ENCODE data around the gene CNTLN. TPM values are rescaled to one million over a fixed set of nuclear protein-coding genes. Genes with fewer than 3 reads are reported as not detected.

The CNTLN gene
- total RNA-seq, 1 donor from 2014 or later, result 7.4 TPM

- Mint-ChIP-seq H3K4me3 (ENCODE audit: unreplicated experiment) (no peak overlapping the region), H3K27me3 (ENCODE audit: unreplicated experiment) (peaks cover 2% of the 10 kb centered on the region), H3K4me1 (ENCODE audit: unreplicated experiment) (peaks cover 6% of the 10 kb centered on the region), H3K27ac (ENCODE audit: unreplicated experiment) (no peak overlapping the region), H3K36me3 (ENCODE audit: low read depth, unreplicated experiment) (no peaks in the 10 kb centered on the region), H3K9me3 (ENCODE audit: unreplicated experiment) (no peaks in the 10 kb centered on the region)
- no peak for TF ChIP-seq CTCF (IDR thresholded peaks at IDR 0.05; ENCODE audit: unreplicated experiment)
- no peak for DNase-seq (ENCODE audit: low spot score)
These were observed 185.0 kb downstream of the CNTLN start for GRCh38 chr9:17319864-17320263.

GRCh38 chr9:17322882-17323864 lies 188.3 kb downstream of the CNTLN start:
- H3K36me3 Mint-ChIP-seq (ENCODE audit: low read depth, unreplicated experiment), result no peaks in the 10 kb centered on the region
- H3K4me3 Mint-ChIP-seq (ENCODE audit: unreplicated experiment), result no peak overlapping the region
- H3K27me3 Mint-ChIP-seq (ENCODE audit: unreplicated experiment), result peaks cover 2% of the 10 kb centered on the region
- H3K4me1 Mint-ChIP-seq (ENCODE audit: unreplicated experiment), result peaks cover 6% of the 10 kb centered on the region
- no peak for TF ChIP-seq CTCF (IDR thresholded peaks at IDR 0.05; ENCODE audit: unreplicated experiment)
- H3K27ac Mint-ChIP-seq (ENCODE audit: unreplicated experiment), result no peak overlapping the region
- no peak for DNase-seq (ENCODE audit: low spot score)
- H3K9me3 Mint-ChIP-seq (ENCODE audit: unreplicated experiment), result no peaks in the 10 kb centered on the region

GRCh38 chr9:17328331-17328730 lies 193.5 kb downstream of the CNTLN start:
- no peaks in the 10 kb centered on the region for H3K36me3 Mint-ChIP-seq (ENCODE audit: low read depth, unreplicated experiment)
- H3K9me3 Mint-ChIP-seq (ENCODE audit: unreplicated experiment), result no peaks in the 10 kb centered on the region
- H3K4me3 Mint-ChIP-seq (ENCODE audit: unreplicated experiment), result no peak overlapping the region
- TF ChIP-seq CTCF (IDR thresholded peaks at IDR 0.05; ENCODE audit: unreplicated experiment), result no peak
- H3K4me1 Mint-ChIP-seq (ENCODE audit: unreplicated experiment), result no peaks in the 10 kb centered on the region
- no peak for DNase-seq (ENCODE audit: low spot score)
- no peak overlapping the region for H3K27ac Mint-ChIP-seq (ENCODE audit: unreplicated experiment)
- H3K27me3 Mint-ChIP-seq (ENCODE audit: unreplicated experiment), result no peaks in the 10 kb centered on the region

GRCh38 chr9:17330097-17330496 lies 195.3 kb downstream of the CNTLN start:
- no peaks in the 10 kb centered on the region for H3K27me3 Mint-ChIP-seq (ENCODE audit: unreplicated experiment)
- no peak for DNase-seq (ENCODE audit: low spot score)
- H3K36me3 Mint-ChIP-seq (ENCODE audit: low read depth, unreplicated experiment), result no peaks in the 10 kb centered on the region
- no peaks in the 10 kb centered on the region for H3K9me3 Mint-ChIP-seq (ENCODE audit: unreplicated experiment)
- H3K4me3 Mint-ChIP-seq (ENCODE audit: unreplicated experiment), result no peak overlapping the region
- H3K4me1 Mint-ChIP-seq (ENCODE audit: unreplicated experiment), result no peaks in the 10 kb centered on the region
- H3K27ac Mint-ChIP-seq (ENCODE audit: unreplicated experiment), result no peak overlapping the region
- TF ChIP-seq CTCF (IDR thresholded peaks at IDR 0.05; ENCODE audit: unreplicated experiment), result no peak

- H3K36me3 Mint-ChIP-seq (ENCODE audit: low read depth, unreplicated experiment), result no peaks in the 10 kb centered on the region
- H3K27ac Mint-ChIP-seq (ENCODE audit: unreplicated experiment), result no peak overlapping the region
- H3K4me3 Mint-ChIP-seq (ENCODE audit: unreplicated experiment), result no peak overlapping the region
- no peaks in the 10 kb centered on the region for H3K27me3 Mint-ChIP-seq (ENCODE audit: unreplicated experiment)
- no peak for TF ChIP-seq CTCF (IDR thresholded peaks at IDR 0.05; ENCODE audit: unreplicated experiment)
- no peaks in the 10 kb centered on the region for H3K9me3 Mint-ChIP-seq (ENCODE audit: unreplicated experiment)
- no peaks in the 10 kb centered on the region for H3K4me1 Mint-ChIP-seq (ENCODE audit: unreplicated experiment)
- DNase-seq (ENCODE audit: low spot score), result no peak
These were observed 197.3 kb downstream of the CNTLN start for GRCh38 chr9:17332115-17332514.

Data from endothelial cell (in vitro differentiated cells).